A673 (cell line): ENCODE data around the gene FBXL13.

Source experiments
- EZH2 ChIP-seq: fragments of 200-600 bp; sonication (generic); IDR thresholded peaks from 2 replicates; pipeline ENCODE4 v1.6.1; 2017; ENCODE audit warnings: borderline replicate concordance, low read depth, mild to moderate bottlenecking, mixed read lengths, antibody characterized with exemption, low read length; ENCODE audit not compliant: poor library complexity, severe bottlenecking
- TF ChIP-seq, protein P1 (sequence below): fragments of 300-800, 200-600 bp; sonication (generic); conservative IDR thresholded peaks from 2 replicates; pipeline ENCODE4 v1.5.1; 2017; ENCODE audit warnings: low read depth, mild to moderate bottlenecking, antibody characterized with exemption, low read length, moderate library complexity, mixed read lengths

DNA sequence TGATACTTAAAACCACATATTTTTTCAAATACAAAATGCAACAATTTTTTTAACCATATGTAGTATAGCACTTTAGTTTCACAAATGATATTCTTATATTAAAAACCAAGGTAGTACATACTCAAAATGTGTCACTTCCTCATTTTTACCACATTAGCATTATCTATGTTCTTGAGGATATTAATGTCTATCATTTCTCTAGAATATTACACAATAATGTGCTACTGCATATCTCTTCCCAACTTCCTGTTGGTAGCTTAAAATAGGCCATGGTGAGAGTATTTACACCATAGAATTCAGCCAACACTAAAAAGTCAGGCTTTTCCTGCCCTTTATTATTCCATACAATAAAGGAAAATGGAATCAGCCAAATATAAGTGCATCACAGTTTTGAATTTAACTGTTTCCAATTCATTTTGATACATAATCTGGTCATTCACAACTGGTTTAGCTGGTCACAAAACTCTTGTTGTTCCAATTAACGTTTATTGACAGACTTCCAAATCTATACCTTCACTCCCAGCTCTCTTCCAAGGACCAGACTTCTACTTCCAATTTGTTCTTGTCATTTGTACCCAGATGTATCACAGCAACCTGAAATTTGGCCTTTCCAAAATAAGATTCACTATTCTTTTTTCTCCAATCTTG, 181.8 kb downstream of the FBXL13 start:
- TF ChIP-seq, protein P1, sequence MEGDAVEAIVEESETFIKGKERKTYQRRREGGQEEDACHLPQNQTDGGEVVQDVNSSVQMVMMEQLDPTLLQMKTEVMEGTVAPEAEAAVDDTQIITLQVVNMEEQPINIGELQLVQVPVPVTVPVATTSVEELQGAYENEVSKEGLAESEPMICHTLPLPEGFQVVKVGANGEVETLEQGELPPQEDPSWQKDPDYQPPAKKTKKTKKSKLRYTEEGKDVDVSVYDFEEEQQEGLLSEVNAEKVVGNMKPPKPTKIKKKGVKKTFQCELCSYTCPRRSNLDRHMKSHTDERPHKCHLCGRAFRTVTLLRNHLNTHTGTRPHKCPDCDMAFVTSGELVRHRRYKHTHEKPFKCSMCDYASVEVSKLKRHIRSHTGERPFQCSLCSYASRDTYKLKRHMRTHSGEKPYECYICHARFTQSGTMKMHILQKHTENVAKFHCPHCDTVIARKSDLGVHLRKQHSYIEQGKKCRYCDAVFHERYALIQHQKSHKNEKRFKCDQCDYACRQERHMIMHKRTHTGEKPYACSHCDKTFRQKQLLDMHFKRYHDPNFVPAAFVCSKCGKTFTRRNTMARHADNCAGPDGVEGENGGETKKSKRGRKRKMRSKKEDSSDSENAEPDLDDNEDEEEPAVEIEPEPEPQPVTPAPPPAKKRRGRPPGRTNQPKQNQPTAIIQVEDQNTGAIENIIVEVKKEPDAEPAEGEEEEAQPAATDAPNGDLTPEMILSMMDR = no peak
- no peak for TF ChIP-seq EZH2
